Measurements from ENCODE around the gene KLHL13. TPM values are rescaled to one million over a fixed set of nuclear protein-coding genes. Genes with fewer than 3 reads are reported as not detected.

Gene KLHL13
- total RNA-seq, 1 donor from 2014 or later, result 5.6 TPM

- Histone ChIP-seq H4K20me1 (ENCODE audit: insufficient read depth, low read length) (no peaks in the 10 kb centered on the region), H3K4me1 (ENCODE audit: insufficient read depth, low read length) (peaks cover 4% of the 10 kb centered on the region), H3K27me3 (ENCODE audit: insufficient read depth, low read length) (no peaks in the 10 kb centered on the region), H3K79me2 (ENCODE audit: insufficient read depth, low read length) (no peaks in the 10 kb centered on the region), H3K36me3 (ENCODE audit: insufficient read depth, low read length) (no peaks in the 10 kb centered on the region), H3K9ac (ENCODE audit: low read length) (no peak overlapping the region), H3K4me2 (ENCODE audit: low read length) (no peak overlapping the region), H3K4me3 (ENCODE audit: insufficient read depth, low read depth, low read length) (no peak overlapping the region), H2AFZ (ENCODE audit: low read depth, low read length) (no peak overlapping the region), H3K27ac (ENCODE audit: low read depth, low read length) (no peak overlapping the region), H3K9me3 (ENCODE audit: insufficient read depth, low read depth, low read length) (no peaks in the 10 kb centered on the region)
- H3K9me3 Mint-ChIP-seq (ENCODE audit: unreplicated experiment), result no peaks in the 10 kb centered on the region
- no peak for DNase-seq (ENCODE audit: low read depth)
- no peak for TF ChIP-seq EZH2 (IDR thresholded peaks at IDR 0.05; ENCODE audit: insufficient read depth, low read length)
- TF ChIP-seq CTCF (IDR thresholded peaks at IDR 0.05; ENCODE audit: insufficient read depth, low read depth, low read length), result no peak
- H3K4me1 Mint-ChIP-seq (ENCODE audit: low read depth, unreplicated experiment), result peaks cover 3% of the 10 kb centered on the region
- no peaks in the 10 kb centered on the region for H3K27me3 Mint-ChIP-seq (ENCODE audit: low read depth, unreplicated experiment)
- no peak overlapping the region for H3K27ac Mint-ChIP-seq (ENCODE audit: unreplicated experiment)
- peak; percentile 66 for FAIRE-seq
- no peak overlapping the region for H3K4me3 Mint-ChIP-seq (ENCODE audit: unreplicated experiment)
- no peaks in the 10 kb centered on the region for H3K36me3 Mint-ChIP-seq (ENCODE audit: low read depth, unreplicated experiment)
Observed at GRCh38 chrX:117977526-117977925, 139.1 kb downstream of the KLHL13 start.

- Histone ChIP-seq H3K4me3 (ENCODE audit: insufficient read depth, low read depth, low read length) (no peak overlapping the region), H4K20me1 (ENCODE audit: insufficient read depth, low read length) (no peaks in the 10 kb centered on the region), H3K4me1 (ENCODE audit: insufficient read depth, low read length) (peaks cover 4% of the 10 kb centered on the region), H3K79me2 (ENCODE audit: insufficient read depth, low read length) (no peaks in the 10 kb centered on the region), H3K9ac (ENCODE audit: low read length) (peak overlapping the region; percentile 27), H3K27ac (ENCODE audit: low read depth, low read length) (no peak overlapping the region), H3K27me3 (ENCODE audit: insufficient read depth, low read length) (no peaks in the 10 kb centered on the region), H2AFZ (ENCODE audit: low read depth, low read length) (no peak overlapping the region), H3K9me3 (ENCODE audit: insufficient read depth, low read depth, low read length) (no peaks in the 10 kb centered on the region), H3K36me3 (ENCODE audit: insufficient read depth, low read length) (no peaks in the 10 kb centered on the region), H3K4me2 (ENCODE audit: low read length) (peak overlapping the region; percentile 63)
- DNase-seq (ENCODE audit: low read depth) (no peak), FAIRE-seq (peak; percentile 84)
- no peaks in the 10 kb centered on the region for H3K9me3 Mint-ChIP-seq (ENCODE audit: unreplicated experiment)
- no peaks in the 10 kb centered on the region for H3K27me3 Mint-ChIP-seq (ENCODE audit: low read depth, unreplicated experiment)
- no peak overlapping the region for H3K4me3 Mint-ChIP-seq (ENCODE audit: unreplicated experiment)
- H3K27ac Mint-ChIP-seq (ENCODE audit: unreplicated experiment), result peak overlapping the region; percentile 17
- peaks cover 3% of the 10 kb centered on the region for H3K4me1 Mint-ChIP-seq (ENCODE audit: low read depth, unreplicated experiment)
- no peaks in the 10 kb centered on the region for H3K36me3 Mint-ChIP-seq (ENCODE audit: low read depth, unreplicated experiment)
- no peak for TF ChIP-seq CTCF (IDR thresholded peaks at IDR 0.05; ENCODE audit: insufficient read depth, low read depth, low read length)
- TF ChIP-seq EZH2 (IDR thresholded peaks at IDR 0.05; ENCODE audit: insufficient read depth, low read length), result no peak
Observed at GRCh38 chrX:117973110-117973807, 143.4 kb downstream of the KLHL13 start.

- Mint-ChIP-seq H3K27ac (ENCODE audit: unreplicated experiment) (peak overlapping the region; percentile 11), H3K9me3 (ENCODE audit: unreplicated experiment) (no peaks in the 10 kb centered on the region), H3K27me3 (ENCODE audit: low read depth, unreplicated experiment) (no peaks in the 10 kb centered on the region), H3K4me1 (ENCODE audit: low read depth, unreplicated experiment) (peaks cover 3% of the 10 kb centered on the region), H3K4me3 (ENCODE audit: unreplicated experiment) (peak overlapping the region; percentile 58), H3K36me3 (ENCODE audit: low read depth, unreplicated experiment) (no peaks in the 10 kb centered on the region)
- no peaks in the 10 kb centered on the region for H3K36me3 ChIP-seq (ENCODE audit: insufficient read depth, low read length)
- no peak overlapping the region for H3K4me3 ChIP-seq (ENCODE audit: insufficient read depth, low read depth, low read length)
- H3K4me1 ChIP-seq (ENCODE audit: insufficient read depth, low read length), result peaks cover 4% of the 10 kb centered on the region
- no peak for DNase-seq (ENCODE audit: low read depth)
- peak; percentile 87 for FAIRE-seq
- no peak for TF ChIP-seq CTCF (IDR thresholded peaks at IDR 0.05; ENCODE audit: insufficient read depth, low read depth, low read length)
- no peak for TF ChIP-seq EZH2 (IDR thresholded peaks at IDR 0.05; ENCODE audit: insufficient read depth, low read length)
- H3K4me2 ChIP-seq (ENCODE audit: low read length), result peak overlapping the region; percentile 63
- H2AFZ ChIP-seq (ENCODE audit: low read depth, low read length), result no peak overlapping the region
- H4K20me1 ChIP-seq (ENCODE audit: insufficient read depth, low read length), result no peaks in the 10 kb centered on the region
- H3K9ac ChIP-seq (ENCODE audit: low read length), result peak overlapping the region; percentile 27
- no peaks in the 10 kb centered on the region for H3K79me2 ChIP-seq (ENCODE audit: insufficient read depth, low read length)
- no peaks in the 10 kb centered on the region for H3K27me3 ChIP-seq (ENCODE audit: insufficient read depth, low read length)
- no peak overlapping the region for H3K27ac ChIP-seq (ENCODE audit: low read depth, low read length)
- no peaks in the 10 kb centered on the region for H3K9me3 ChIP-seq (ENCODE audit: insufficient read depth, low read depth, low read length)
Observed at GRCh38 chrX:117972711-117973109, 143.9 kb downstream of the KLHL13 start.
